GM12891 (cell line): ENCODE data around the gene E4F1.

ENCODE experiments used
- PAX5 ChIP-seq: IDR thresholded peaks from 2 replicates; pipeline ENCODE4 v1.6.1; 2011; ENCODE audit warnings: low read length, moderate library complexity, mild to moderate bottlenecking; ENCODE audit not compliant: insufficient read depth, severe bottlenecking
- POLR2A ChIP-seq: IDR thresholded peaks from 2 replicates; pipeline ENCODE4 v1.6.1; 2011; ENCODE audit warnings: low read depth, low read length, control low read depth
- POLR2AphosphoS5 ChIP-seq: IDR thresholded peaks from 2 replicates; pipeline ENCODE4 v1.6.1; 2011; ENCODE audit warnings: low read depth, low read length, control low read depth
- POU2F2 ChIP-seq: IDR thresholded peaks from 2 replicates; pipeline ENCODE4 v1.6.1; 2011; ENCODE audit warnings: low read depth, mild to moderate bottlenecking, control low read depth, low read length, moderate library complexity
- SPI1 ChIP-seq: IDR thresholded peaks from 2 replicates; pipeline ENCODE4 v1.6.1; 2011; ENCODE audit warnings: low read depth, low read length, control low read depth
- TAF1 ChIP-seq: IDR thresholded peaks from 2 replicates; pipeline ENCODE4 v1.6.1; 2011; ENCODE audit warnings: low read depth, low read length, control low read depth

DNA sequence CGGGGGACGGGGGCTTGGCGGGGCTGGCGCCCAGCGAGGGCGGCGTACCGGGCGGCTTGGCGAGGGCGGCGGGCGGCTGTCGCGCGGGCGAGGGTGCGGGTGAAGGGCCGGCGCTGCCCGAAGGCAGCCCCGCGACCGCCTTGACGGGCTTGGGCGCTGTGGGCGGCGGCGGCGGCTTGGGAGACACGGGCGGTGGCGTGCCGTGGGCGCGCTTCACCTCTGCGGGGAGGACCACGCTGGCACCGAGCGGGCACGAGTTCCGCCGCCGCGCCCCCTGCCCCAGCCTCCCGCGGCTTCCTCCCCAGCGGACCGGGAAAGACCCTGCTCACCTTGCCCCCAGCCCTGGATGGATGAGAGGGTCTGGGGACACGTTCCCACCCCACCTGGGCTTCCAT is 44.3 kb upstream of the E4F1 start:
- no peak for TF ChIP-seq SPI1
- no peak for TF ChIP-seq POLR2AphosphoS5
- no peak for TF ChIP-seq POLR2A
- TF ChIP-seq TAF1: no peak
- no peak for TF ChIP-seq PAX5
- no peak for TF ChIP-seq POU2F2
